Pancreas (tissue), 10 donors: ENCODE measurements around the gene FAM9C. TPM values are rescaled to one million over a fixed set of nuclear protein-coding genes. Genes with fewer than 3 reads are reported as not detected.
A peak's percentile ranks its signal among the peaks of the same experiment; 100 is the strongest.

Source experiments
- ATAC-seq, 4 donors: fragments of 200-7000 bp; cut with Tn5 transposase; one replicate each; pipeline versions ENCODE4 v1.8.0 to v1.9.1; 2020; ENCODE audit warnings: mild to moderate bottlenecking in 4 of 4, moderate library complexity in 4 of 4
- DNase-seq, 6 donors: peaks; one replicate each; pipeline ENCODE4 v3.0.0-alpha.2; 2020
- FAIRE-seq: peaks from 2 replicates; lab custom pipeline; 2012; peaks lifted over from hg19 to GRCh38; lab: Jason Lieb, UNC
- H3K27ac ChIP-seq, 4 donors: fragments of 200-600 bp; sonication (generic); 1 replicate in 3 of 4; 2 replicates in 1 of 4; pipeline versions ENCODE4 v1.5.0 to v1.8.0; 2020
- H3K27me3 ChIP-seq, 4 donors: fragments of 200-600 bp; one replicate each; pipeline ENCODE4 v1.8.0; 2021
- H3K36me3 ChIP-seq, 3 donors: fragments of 200-600 bp; sonication (generic) in 1 of 3; one replicate each; pipeline versions ENCODE4 v1.5.0 to v1.8.0; 2020 to 2021
- H3K4me1 ChIP-seq, 3 donors: fragments of 200-600 bp; one replicate each; pipeline ENCODE4 v1.8.0; 2021
- H3K4me3 ChIP-seq, 4 donors: fragments of 200-600 bp; sonication (generic) in 2 of 4; one replicate each; pipeline versions ENCODE4 v1.5.0 to v1.8.0; 2020 to 2021
- H3K9me3 ChIP-seq, 4 donors: fragments of 200-600 bp; one replicate each; pipeline ENCODE4 v1.8.0; 2021
- CTCF ChIP-seq, 4 donors: fragments of 200-600 bp; sonication (generic) in 3 of 4; IDR thresholded peaks; one replicate each; pipeline versions ENCODE4 v1.5.0 to v1.8.0; 2021; ENCODE audit warnings: antibody characterized with exemption in 4 of 4
- whole genome bisulfite sequencing, 2 donors: extraction: QIAGEN DNeasy Blood & Tissue Kit; methylation state at CpG; one replicate each; pipeline ENCODE4 v1.1.7; 2013; 5-methylcytosine and 5-hydroxymethylcytosine counted together
- intact Hi-C, 3 donors: fragments of 100-400 bp; cut with DNase I; formaldehyde crosslinking; loops; one replicate each; pipeline versions ENCODE4 v1.11.1 to v1.14.2; 2022
- polyA plus RNA-seq, 2 donors: library from polyadenylated mRNA; stranded (reverse); fragments of 200-250 nt; gene quantifications; one replicate each; pipeline ENCODE4 v1.2.3, GENCODE V29; 2013
- total RNA-seq, 6 donors: library from RNA; stranded (reverse); fragmentation: NEBNext Ultra II Directional in 4 of 6; extraction: Animal tissue kit (Norgen Biotek cat#: 25700) in 4 of 6; gene quantifications; one replicate each; pipeline versions ENCODE4 v1.2.1 to v1.2.4, GENCODE V29; 2021 to 2023
- donor health status: healthy with polysubstance abuse.
- donor health status: DM: no; HTN: no; CAD: no; lungs with moderate emphysema.
- donor health status: DM: no; HTN: no; CAD: no.
- donor health status: control.
- donor health status: control.
- donor health status: Bipolar disorder and iron deficiency.
- donor health status: DM: yes; HTN: yes; CAD: no.
- donor health status: DM: no; HTN: no; CAD: no.
- donor health status: DM: no; HTN: no; CAD: no.
- donor health status: DM: yes; HTN: yes; CAD: no.

Gene FAM9C
- total and polyA plus RNA-seq, 8 donors: not detected

- ATAC-seq (no peak), DNase-seq (no peak), FAIRE-seq (no peak)
- Histone ChIP-seq H3K27ac (peak overlapping the region in 2 of 4 donors; percentile 73 to 79), H3K4me1 (peaks cover 18 to 52% (median 45%) of the 10 kb centered on the region in 3 donors), H3K4me3 (no peak overlapping the region), H3K36me3 (no peaks in the 10 kb centered on the region), H3K27me3 (no peaks in the 10 kb centered on the region), H3K9me3 (no peaks in the 10 kb centered on the region)
- no peak for TF ChIP-seq CTCF (IDR thresholded peaks at IDR 0.05)
- intact Hi-C loops: no loop called here
- WGBS, 2 donors: 23 to 46% methylated on average over 3 of the region's 3 CpGs
Measured at GRCh38 chrX:12996934-12997435, 47.4 kb downstream of the FAM9C start.

- Histone ChIP-seq H3K4me3 (no peak overlapping the region), H3K27me3 (no peaks in the 10 kb centered on the region), H3K4me1 (peaks cover 24 to 47% (median 46%) of the 10 kb centered on the region in 3 donors), H3K36me3 (no peaks in the 10 kb centered on the region), H3K9me3 (no peaks in the 10 kb centered on the region), H3K27ac (peak overlapping the region in 2 of 4 donors; percentile 39 to 62)
- intact Hi-C loops: no loop called here
- DNase-seq: no peak
- peak; percentile 52 to 74 (median 65) for ATAC-seq
- no peak for TF ChIP-seq CTCF (IDR thresholded peaks at IDR 0.05)
- peak; percentile 91 for FAIRE-seq
- WGBS, 2 donors: 16 to 20% methylated on average over 4 of the region's 4 CpGs
Measured at GRCh38 chrX:12994321-12994720, 50.1 kb downstream of the FAM9C start.

- no peak for DNase-seq
- H3K4me3 ChIP-seq: no peak overlapping the region
- no peaks in the 10 kb centered on the region for H3K36me3 ChIP-seq
- peak overlapping the region in 2 of 4 donors; percentile 39 to 62 for H3K27ac ChIP-seq
- FAIRE-seq: no peak
- H3K27me3 ChIP-seq: no peaks in the 10 kb centered on the region
- no peaks in the 10 kb centered on the region for H3K9me3 ChIP-seq
- TF ChIP-seq CTCF (IDR thresholded peaks at IDR 0.05): no peak
- peak in 1 of 4 donors; percentile 9 for ATAC-seq
- peaks cover 24 to 49% (median 47%) of the 10 kb centered on the region in 3 donors for H3K4me1 ChIP-seq
- intact Hi-C loops: no loop called here
- 27 to 40% methylated on average over 1 of the region's 1 CpG for WGBS, 2 donors
Measured at GRCh38 chrX:12993826-12994225, 50.6 kb downstream of the FAM9C start.

GRCh38 chrX:12992544-12993118 lies 51.8 kb downstream of the FAM9C start:
- Histone ChIP-seq H3K4me1 (peaks cover 24 to 44% (median 39%) of the 10 kb centered on the region in 3 donors), H3K27ac (peak overlapping the region in 3 of 4 donors; percentile 5 to 62 (median 39))
- WGBS, 2 donors: 35 to 56% methylated on average over 4 of the region's 4 CpGs

More at GRCh38 chrX:12992544-12993118, 51.8 kb downstream of the FAM9C start:
- peak; percentile 85 for FAIRE-seq
- no peak overlapping the region for H3K4me3 ChIP-seq
- H3K36me3 ChIP-seq: no peaks in the 10 kb centered on the region
- H3K9me3 ChIP-seq: no peaks in the 10 kb centered on the region
- ATAC-seq: no peak
- no peak for TF ChIP-seq CTCF (IDR thresholded peaks at IDR 0.05)
- intact Hi-C loops: no loop called here
- no peaks in the 10 kb centered on the region for H3K27me3 ChIP-seq
- DNase-seq: no peak
